HepG2 (cell line): ENCODE measurements around the gene IPCEF1. TPM values are rescaled to one million over a fixed set of nuclear protein-coding genes. Genes with fewer than 3 reads are reported as not detected.

Experiments
- CEBPG ChIP-seq: IDR thresholded peaks from 2 replicates; pipeline ENCODE4 v1.6.1; 2016
- DMTF1 ChIP-seq: sonication (generic); formaldehyde crosslinking; IDR thresholded peaks from 2 replicates; pipeline ENCODE4 v1.4.0; 2020; ENCODE audit warnings: mild to moderate bottlenecking, missing genetic modification reagents
- DNMT3B ChIP-seq: conservative IDR thresholded peaks from 2 replicates; pipeline ENCODE4 v1.6.1; 2016; ENCODE audit warnings: missing biosample characterization, control low read depth
- FIP1L1 ChIP-seq: fragments of 200-400 bp; formaldehyde crosslinking; IDR thresholded peaks from 2 replicates; pipeline ENCODE4 v1.6.1; 2018; ENCODE audit warnings: low read depth, mild to moderate bottlenecking, low read length, moderate library complexity, borderline replicate concordance; ENCODE audit not compliant: insufficient read depth
- FOXO1 ChIP-seq: sonication (generic); formaldehyde crosslinking; IDR thresholded peaks from 2 replicates; pipeline ENCODE4 v1.4.0; 2020; ENCODE audit warnings: missing genetic modification reagents
- IRF9 ChIP-seq: sonication (generic); formaldehyde crosslinking; IDR thresholded peaks from 2 replicates; pipeline ENCODE4 v1.8.0; 2022; ENCODE audit warnings: missing genetic modification reagents, mild to moderate bottlenecking, borderline replicate concordance
- MYNN ChIP-seq: sonication (generic); formaldehyde crosslinking; IDR thresholded peaks from 2 replicates; pipeline ENCODE4 v1.4.0; 2020; ENCODE audit warnings: mild to moderate bottlenecking, low read depth, missing genetic modification reagents
- NFE2L2 ChIP-seq: fragments of 150-350 bp; IDR thresholded peaks from 2 replicates; pipeline ENCODE4 v1.6.1; 2014; ENCODE audit warnings: low read length
- PCBP2 ChIP-seq: fragments of 200-400 bp; formaldehyde crosslinking; optimal IDR thresholded peaks from 2 replicates; pipeline ENCODE3; 2018; ENCODE audit warnings: low read length, low read depth; ENCODE audit not compliant: poor library complexity, severe bottlenecking
- RBM22 ChIP-seq: fragments of 200-400 bp; formaldehyde crosslinking; optimal IDR thresholded peaks from 2 replicates; pipeline ENCODE3; 2017; ENCODE audit warnings: mild to moderate bottlenecking, low read length, moderate library complexity
- RORA ChIP-seq: sonication (generic); formaldehyde crosslinking; IDR thresholded peaks from 2 replicates; pipeline ENCODE4 v1.5.0; 2020; ENCODE audit warnings: mild to moderate bottlenecking, missing genetic modification reagents, moderate library complexity
- SP1 ChIP-seq, 2 experiments: fragments of 450-650 bp in 1 of 2; sonication (generic) in 1 of 2; formaldehyde crosslinking in 1 of 2; IDR thresholded peaks; 2 replicates each; pipeline versions ENCODE4 v1.4.0 to v1.6.1; 2016 to 2020; ENCODE audit warnings: missing genetic modification reagents in 1 of 2
- TBL1XR1 ChIP-seq: fragments of 150-350 bp; IDR thresholded peaks from 2 replicates; pipeline ENCODE4 v1.6.1; 2014; ENCODE audit warnings: borderline replicate concordance, low read length; ENCODE audit not compliant: partially characterized antibody
- ZBTB43 ChIP-seq: sonication (generic); formaldehyde crosslinking; conservative IDR thresholded peaks from 2 replicates; pipeline ENCODE4 v1.4.0; 2020; ENCODE audit warnings: missing genetic modification reagents
- ZNF10 ChIP-seq: sonication (generic); formaldehyde crosslinking; IDR thresholded peaks from 2 replicates; pipeline ENCODE4 v1.4.0; 2020; ENCODE audit warnings: mild to moderate bottlenecking, low read depth, missing genetic modification reagents, borderline replicate concordance
- ZNF333 ChIP-seq: sonication (generic); formaldehyde crosslinking; IDR thresholded peaks from 2 replicates; pipeline ENCODE4 v1.4.0; 2020; ENCODE audit warnings: mild to moderate bottlenecking, missing genetic modification reagents, borderline replicate concordance
- ZNF547 ChIP-seq: sonication (generic); formaldehyde crosslinking; IDR thresholded peaks from 2 replicates; pipeline ENCODE4 v1.5.1; 2020; ENCODE audit warnings: mild to moderate bottlenecking, missing genetic modification reagents
- ZNF609 ChIP-seq: sonication (generic); formaldehyde crosslinking; IDR thresholded peaks from 2 replicates; pipeline ENCODE4 v1.4.0; 2020; ENCODE audit warnings: mild to moderate bottlenecking, missing genetic modification reagents, borderline replicate concordance
- ZNF703 ChIP-seq: sonication (generic); formaldehyde crosslinking; IDR thresholded peaks from 2 replicates; pipeline ENCODE4 v1.5.1; 2020; ENCODE audit warnings: missing genetic modification reagents, mild to moderate bottlenecking, moderate library complexity, borderline replicate concordance
- polyA plus RNA-seq, 8 experiments: library from polyadenylated mRNA; depleted of rRNA in 3 of 8; stranded (reverse) in 7 of 8; unstranded in 1 of 8; fragments of >200 nt; fragmentation: Illumina TruSeq in 4 of 8; extraction: Trizol in 4 of 8; gene quantifications; 2 replicates each; pipeline versions ENCODE4 v1.2.1 to v1.2.3, GENCODE V29; 2011 to 2016; ENCODE audit warnings: low read depth in 4 of 8, missing spikeins in 1 of 8, mixed read lengths in 1 of 8; ENCODE audit not compliant: insufficient read depth in 1 of 8
- total RNA-seq, 5 experiments: library from RNA; depleted of rRNA; stranded (reverse); fragments of >200 nt; fragmentation: Illumina TruSeq; extraction: Trizol; gene quantifications; 2 replicates each; pipeline ENCODE4 v1.2.3, GENCODE V29; 2016; ENCODE audit warnings: low read depth in 1 of 5

Gene IPCEF1
- total and polyA plus RNA-seq, 2 of the 13 experiments (the other 11 are each of a cell fraction or from before 2014, with no cell fraction given) = 0.03 TPM; not detected in 1

- TF ChIP-seq ZNF609 (CRISPR knock-in tag) = no peak
- no peak for TF ChIP-seq NFE2L2
- no peak for TF ChIP-seq FOXO1 (CRISPR knock-in tag)
- TF ChIP-seq RBM22 = no peak
- no peak for TF ChIP-seq ZNF333
- TF ChIP-seq ZNF547 (CRISPR knock-in tag) = no peak
- no peak for TF ChIP-seq FIP1L1
- TF ChIP-seq TBL1XR1 = no peak
- TF ChIP-seq PCBP2 = no peak
- TF ChIP-seq ZNF703 = no peak
- TF ChIP-seq RORA (CRISPR knock-in tag) = no peak
- no peak for TF ChIP-seq IRF9
- TF ChIP-seq ZNF10 (CRISPR knock-in tag) = no peak
- no peak for TF ChIP-seq DNMT3B (CRISPR knock-in tag)
- peak; percentile 34; the same call in 1 of the 2 replicates for TF ChIP-seq CEBPG (CRISPR knock-in tag)
- TF ChIP-seq SP1 (IDR thresholded peaks at IDR 0.05) = no peak
- TF ChIP-seq SP1 (CRISPR knock-in tag; IDR thresholded peaks at IDR 0.05) = no peak
- TF ChIP-seq ZBTB43 (CRISPR knock-in tag) = no peak
- no peak for TF ChIP-seq DMTF1 (CRISPR knock-in tag)
- no peak for TF ChIP-seq MYNN (CRISPR knock-in tag)
Observed at GRCh38 chr6:154386848-154387717, 30.5 kb upstream of the IPCEF1 start (continued).
